NCI-H446 (cell line): ENCODE data around the gene NID1.
"Not testable (repeated sequence)": the region's sequence is repeated elsewhere in the genome, so short reads cannot be mapped to it uniquely, and the experiment has no call there.

Source experiments
- DNase-seq, 2 experiments: peaks; one replicate each; lab custom pipeline; 2025; lab: John Stamatoyannopoulos, UW

The NID1 gene

GRCh38 chr1:236092899-236093298 lies 28.0 kb upstream of the NID1 start:
- no peak for DNase-seq

- DNase-seq, result no peak
Observed at GRCh38 chr1:236091933-236092318, 27.0 kb upstream of the NID1 start.

- DNase-seq, result no peak
Observed at GRCh38 chr1:236090741-236091147, 25.9 kb upstream of the NID1 start.

GRCh38 chr1:236089046-236089773 lies 24.3 kb upstream of the NID1 start:
- no peak for DNase-seq

DNA sequence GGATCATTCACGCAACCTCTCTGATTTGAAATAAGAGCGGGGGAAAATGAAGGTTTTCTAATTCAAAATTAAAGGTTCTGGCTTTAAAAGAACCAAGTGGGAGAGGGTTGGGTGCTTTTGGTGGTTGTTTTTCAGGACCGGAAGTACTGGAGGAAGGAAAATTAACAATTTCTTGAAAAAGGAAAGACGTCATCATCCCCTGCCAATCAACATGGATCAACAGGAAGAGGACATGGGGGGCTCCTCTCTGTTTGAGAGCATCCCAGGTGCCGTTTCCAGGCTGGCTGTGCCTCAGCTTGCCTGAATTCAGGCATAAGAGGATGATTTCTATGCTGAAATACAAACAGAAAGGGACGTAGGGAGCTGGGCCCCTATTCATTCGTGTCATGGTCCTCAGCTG lies 21.6 kb upstream of the NID1 start:
- DNase-seq, result no peak

- DNase-seq, result no peak
Observed at GRCh38 chr1:236085545-236086159, 20.8 kb upstream of the NID1 start.

DNA sequence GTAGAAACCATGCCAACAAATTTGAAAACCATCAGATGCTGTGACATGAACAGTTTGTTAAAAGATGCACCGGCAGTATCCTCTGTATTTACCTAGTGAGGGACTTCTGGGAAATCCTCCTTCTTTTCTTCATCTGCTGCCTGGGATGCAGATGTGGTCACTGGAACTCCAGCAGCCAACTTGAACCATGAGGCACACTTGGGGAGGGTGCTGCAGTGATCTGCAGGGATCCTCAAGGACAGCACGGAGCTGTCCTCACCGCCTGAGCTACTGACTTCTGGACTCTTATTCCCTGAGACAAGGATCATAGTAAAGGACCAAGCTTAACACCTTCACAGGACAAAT lies 19.5 kb upstream of the NID1 start:
- no peak for DNase-seq

DNA sequence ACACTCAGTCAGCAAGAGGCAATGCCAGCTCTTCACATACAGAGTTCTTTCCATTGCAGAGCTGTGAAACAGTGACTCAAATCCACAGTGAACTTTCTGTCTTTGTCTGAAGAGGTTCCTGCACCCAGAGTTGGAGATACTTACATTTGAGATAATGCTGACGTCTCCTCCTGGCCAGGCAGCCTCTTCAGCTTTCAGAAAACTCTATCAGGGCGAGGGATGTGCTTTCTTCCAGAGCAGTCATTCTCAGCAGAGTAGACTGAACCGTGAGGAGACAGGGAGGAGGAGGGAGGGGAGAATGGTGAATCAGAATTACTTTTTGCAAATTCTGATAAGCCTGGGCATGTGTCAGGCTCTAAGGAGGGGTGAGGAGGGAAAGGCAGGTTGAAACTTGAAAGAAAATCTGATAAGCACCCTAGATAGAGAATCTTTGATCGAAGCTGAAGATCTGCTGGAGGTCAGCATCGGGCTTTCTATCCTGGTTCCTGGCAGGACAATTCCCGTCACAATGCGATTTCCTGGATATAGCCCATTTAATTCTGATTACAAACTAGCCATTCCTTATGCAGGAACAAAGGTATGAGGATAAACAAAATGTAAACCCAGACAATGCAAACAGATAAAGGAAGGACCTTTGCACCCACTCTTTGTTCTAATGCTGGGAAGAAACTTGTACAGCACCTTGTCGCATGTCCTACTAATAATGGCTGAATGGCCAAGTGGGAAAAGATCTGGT lies 18.9 kb upstream of the NID1 start:
- no peak for DNase-seq

DNA sequence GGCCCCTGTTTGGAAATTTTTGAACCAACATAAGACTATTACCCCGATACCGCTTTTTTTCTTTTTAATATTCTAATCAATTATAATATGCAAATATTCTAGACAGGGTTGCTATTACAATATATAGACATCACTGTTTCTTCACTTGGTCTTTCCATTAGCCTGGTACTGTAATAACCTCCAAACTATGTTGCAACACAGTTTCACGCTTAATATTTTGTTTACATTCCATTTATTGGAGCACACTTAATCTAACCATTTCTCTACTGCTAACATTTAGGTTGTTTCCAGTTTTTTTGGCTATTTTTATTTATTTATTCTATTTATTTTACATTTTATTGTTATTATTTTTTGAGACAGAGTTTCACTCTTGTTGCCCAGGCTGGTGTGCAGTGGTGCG lies 17.6 kb upstream of the NID1 start:
- no peak for DNase-seq

GRCh38 chr1:236081546-236082227 lies 16.8 kb upstream of the NID1 start:
- DNase-seq, result no peak

GRCh38 chr1:236079703-236080102 lies 14.8 kb upstream of the NID1 start:
- DNase-seq, result no peak

DNA sequence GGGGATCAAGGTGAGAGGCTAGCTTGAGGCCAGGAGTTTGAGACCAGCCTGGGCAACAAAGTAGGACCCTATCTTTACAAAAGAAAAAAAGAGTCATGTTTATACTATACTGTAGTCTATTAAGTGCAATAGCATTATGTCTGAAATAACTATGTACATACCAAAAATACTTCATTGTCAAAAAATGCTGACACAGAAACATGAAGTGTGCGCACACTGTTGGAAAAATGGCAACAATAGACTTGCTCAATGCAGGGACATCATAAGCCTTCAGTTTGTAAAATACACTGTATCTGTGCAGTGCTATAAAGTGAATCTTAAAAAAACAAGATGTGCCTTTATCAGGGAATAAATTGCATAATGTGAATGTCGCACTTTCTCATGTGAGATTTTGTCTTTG lies 14.1 kb upstream of the NID1 start:
- DNase-seq, result no peak

DNA sequence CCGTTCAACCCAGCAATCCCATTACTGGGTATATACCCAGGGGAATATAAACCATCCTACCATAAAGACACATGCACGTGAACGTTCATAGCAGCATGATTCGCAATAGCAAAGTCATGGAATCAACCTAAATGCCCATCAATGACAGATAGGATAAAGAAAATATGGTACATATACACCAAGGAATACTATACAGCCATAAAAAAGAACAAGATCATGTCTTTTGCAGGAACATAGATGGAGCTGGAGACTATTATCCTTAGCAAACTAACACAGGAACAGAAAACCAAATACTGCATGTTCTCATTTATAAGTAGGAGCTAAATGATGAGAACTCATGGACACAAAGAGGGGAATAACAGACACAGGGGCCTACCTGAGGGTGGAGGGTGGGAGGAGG lies 13.2 kb upstream of the NID1 start:
- DNase-seq, result not testable (repeated sequence)

- no peak for DNase-seq
Observed at GRCh38 chr1:236075848-236076247, 11.0 kb upstream of the NID1 start.

DNA sequence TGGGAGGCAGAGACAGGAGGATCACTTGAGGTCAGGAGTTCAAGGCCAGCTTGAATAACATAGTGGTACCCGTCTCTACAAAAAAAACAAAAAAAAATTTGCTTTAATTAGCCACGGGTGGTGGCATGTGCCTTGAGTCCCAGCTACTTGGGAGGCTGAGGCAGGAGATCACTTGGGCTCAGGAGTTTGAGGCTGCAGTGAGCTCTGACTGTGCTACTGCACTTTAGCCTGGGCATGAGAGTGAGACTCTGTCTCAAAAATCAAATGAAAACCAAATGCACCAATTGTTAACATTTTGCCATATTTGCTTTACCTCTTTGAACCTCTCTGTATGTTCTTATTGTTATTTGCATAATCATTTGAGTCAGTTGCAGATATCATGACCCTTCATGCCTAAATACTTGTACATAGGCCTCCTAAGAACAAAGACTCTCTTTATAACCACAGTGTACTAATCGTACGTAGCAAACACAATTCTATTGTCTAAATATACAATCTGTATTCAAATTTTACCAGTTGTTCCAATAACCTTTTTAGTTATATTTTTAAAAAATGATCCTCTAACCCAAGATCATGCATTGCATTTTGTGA lies 8.5 kb upstream of the NID1 start:
- DNase-seq, result no peak

DNA sequence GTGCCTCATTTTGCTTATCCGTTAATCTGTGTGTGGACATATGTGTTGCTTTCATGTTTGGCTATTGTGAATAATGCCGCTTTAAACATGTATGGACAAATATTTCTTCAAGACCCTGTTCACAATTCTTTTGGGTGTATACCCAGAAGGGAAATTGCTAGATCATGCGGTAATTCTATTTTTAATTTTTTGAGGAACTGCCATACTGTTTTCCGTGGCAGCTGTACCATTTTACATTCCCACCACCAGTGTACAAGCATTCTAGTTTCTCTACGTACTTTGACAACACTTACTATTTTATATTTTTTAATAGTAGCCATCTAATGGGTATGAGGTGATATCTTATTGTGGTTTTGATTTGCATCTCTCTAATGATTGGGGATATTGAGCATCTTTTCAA lies 7.1 kb upstream of the NID1 start:
- no peak for DNase-seq

GRCh38 chr1:236070753-236071152 lies 5.9 kb upstream of the NID1 start:
- no peak for DNase-seq

DNA sequence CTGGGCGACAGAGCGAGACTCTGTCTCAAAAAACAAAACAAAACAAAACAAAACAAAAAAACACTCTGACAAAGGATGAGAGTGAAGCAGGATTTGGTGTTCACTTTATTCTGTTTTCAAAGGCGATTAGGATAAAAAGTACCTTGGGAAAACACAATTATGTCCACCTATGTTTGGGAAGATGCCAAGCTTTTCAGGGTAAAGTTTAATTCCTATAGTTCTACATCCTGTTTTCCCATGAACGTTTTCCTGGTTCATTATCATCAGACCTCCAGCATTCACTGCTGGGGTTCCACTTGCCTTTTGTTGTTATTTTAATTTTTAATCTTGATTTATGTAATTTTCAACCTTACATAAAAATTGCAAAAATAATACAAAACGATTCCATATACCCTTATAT lies 4.9 kb upstream of the NID1 start:
- no peak for DNase-seq

- DNase-seq, result no peak
Observed at GRCh38 chr1:236067854-236068454, 3.1 kb upstream of the NID1 start.

DNA sequence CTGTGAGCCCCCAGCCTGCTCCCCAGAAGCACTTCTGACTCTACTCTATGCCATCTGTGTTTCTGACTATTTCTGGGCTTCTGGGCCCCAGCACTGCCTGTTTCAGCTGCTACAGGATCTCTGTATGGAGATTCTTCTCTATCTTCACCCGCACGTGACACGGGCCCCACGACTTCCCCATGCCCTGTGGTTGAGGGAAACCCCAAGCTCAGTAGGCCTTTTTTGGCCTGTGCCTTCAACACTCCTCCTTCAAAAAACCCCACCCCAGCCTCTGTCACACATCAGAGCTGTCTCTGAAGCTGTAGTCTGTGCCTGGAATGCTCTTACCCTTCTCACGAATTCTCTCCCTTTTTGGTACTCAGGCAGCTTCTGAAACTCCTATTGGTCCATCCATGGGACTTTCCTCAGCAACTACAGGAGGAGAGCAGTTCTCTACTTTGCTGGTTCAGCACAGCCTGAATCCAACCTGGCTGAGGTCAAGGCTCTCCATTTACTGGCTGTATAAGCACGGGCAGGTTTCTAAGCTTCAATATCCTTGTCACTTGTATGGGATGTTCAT lies 2.0 kb upstream of the NID1 start:
- DNase-seq, result no peak

DNA sequence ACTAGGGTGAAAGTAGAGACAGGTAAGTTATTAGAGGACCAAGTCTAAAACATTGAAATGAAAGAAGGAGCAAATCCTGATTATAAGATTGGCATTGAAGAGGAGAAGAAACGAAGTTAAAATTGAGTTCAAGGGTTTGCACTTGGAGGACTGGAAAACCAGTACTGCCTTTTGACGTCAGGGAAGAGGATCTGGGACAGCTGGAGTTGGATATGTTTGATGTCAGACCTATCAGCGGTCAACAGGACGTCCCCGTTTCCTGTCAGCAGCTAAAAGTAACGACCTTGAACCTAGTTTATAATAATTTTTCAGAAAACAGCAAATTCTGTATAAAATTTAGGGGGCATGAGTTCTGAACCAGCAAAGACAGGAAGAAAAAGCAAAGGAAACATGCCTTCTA lies 1.2 kb upstream of the NID1 start:
- DNase-seq, result no peak

GRCh38 chr1:236065509-236066005 lies 667 bp upstream of the NID1 start:
- DNase-seq, result no peak
